Urothelium cell line (cell line): ENCODE results near the gene CCR4.
"Not testable (repeated sequence)": the region's sequence is repeated elsewhere in the genome, so short reads cannot be mapped to it uniquely, and the experiment has no call there.

Source experiments
- DNase-seq: peaks from one replicate; pipeline ENCODE4 v3.0.0; 2011; ENCODE audit warnings: low spot score, mixed read lengths
- FAIRE-seq: peaks from 2 replicates; lab custom pipeline; 2011; peaks lifted over from hg19 to GRCh38; lab: Jason Lieb, UNC

Gene CCR4

DNA sequence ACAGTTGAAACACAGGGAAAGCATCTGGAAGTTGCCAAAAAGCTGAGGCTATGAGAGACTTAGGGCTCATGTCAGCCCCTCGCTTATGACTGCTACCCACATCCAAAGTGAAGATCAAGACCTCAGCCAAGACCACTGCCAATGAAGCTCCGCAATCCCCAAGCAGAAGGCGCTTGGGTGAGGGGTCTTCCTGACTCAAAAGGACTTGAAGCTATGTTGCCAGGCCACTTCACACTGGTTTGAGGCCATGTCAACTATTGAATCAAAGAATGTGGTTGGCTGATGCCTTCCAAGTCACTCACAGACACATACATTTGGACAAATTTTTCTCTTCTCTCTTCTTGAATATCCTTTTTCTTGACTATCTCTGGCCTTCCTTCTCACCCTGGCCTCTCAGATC, 928 bp upstream of the CCR4 start:
- FAIRE-seq: no peak
- DNase-seq: no peak

- FAIRE-seq: no peak
- no peak for DNase-seq
Measured at GRCh38 chr3:32952369-32953077, 1.1 kb downstream of the CCR4 start.

DNA sequence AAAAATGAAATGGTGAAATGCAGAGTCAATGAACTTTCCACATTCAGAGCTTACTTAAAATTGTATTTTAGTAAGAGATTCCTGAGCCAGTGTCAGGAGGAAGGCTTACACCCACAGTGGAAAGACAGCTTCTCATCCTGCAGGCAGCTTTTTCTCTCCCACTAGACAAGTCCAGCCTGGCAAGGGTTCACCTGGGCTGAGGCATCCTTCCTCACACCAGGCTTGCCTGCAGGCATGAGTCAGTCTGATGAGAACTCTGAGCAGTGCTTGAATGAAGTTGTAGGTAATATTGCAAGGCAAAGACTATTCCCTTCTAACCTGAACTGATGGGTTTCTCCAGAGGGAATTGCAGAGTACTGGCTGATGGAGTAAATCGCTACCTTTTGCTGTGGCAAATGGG, 3.1 kb downstream of the CCR4 start:
- DNase-seq (no peak), FAIRE-seq (no peak)

DNA sequence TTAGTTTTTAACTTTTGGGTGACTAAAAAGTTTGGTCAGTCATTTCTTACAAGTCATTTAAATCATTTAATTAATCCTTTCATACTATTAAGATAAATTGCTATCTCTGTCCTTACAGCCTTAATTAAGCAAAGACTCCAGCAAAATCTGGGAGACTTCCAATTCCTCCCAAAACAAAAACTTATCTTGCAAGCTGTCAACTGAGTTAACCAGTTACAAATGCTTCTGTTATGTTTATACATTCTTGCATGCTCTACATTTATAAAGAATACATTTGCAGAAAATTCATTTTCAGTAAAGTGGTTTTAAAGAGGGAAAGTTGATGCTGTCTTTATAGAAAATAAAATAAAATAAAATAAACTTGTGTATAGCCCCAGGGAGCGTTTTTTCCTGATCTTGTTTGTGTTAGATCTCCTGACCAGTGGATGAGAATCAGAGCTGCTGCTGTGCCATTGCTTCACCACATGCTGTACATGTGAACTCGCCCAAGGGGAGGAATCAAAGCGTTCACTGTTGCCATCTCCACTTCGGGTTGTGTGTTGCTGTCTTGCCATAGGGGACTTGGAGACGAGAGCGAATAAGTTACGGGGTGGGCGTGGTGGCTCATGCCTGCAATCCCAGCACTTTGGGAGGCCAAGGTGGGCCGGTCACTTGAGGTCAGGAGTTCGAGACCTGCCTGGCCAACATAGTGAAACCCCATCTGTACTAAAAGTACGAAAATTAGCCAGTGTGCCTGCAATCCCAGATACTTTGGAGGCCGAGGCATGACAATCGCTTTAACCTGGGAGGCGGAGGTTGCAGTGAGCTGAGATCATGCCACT, 5.5 kb downstream of the CCR4 start:
- DNase-seq: no peak
- FAIRE-seq: no peak

DNA sequence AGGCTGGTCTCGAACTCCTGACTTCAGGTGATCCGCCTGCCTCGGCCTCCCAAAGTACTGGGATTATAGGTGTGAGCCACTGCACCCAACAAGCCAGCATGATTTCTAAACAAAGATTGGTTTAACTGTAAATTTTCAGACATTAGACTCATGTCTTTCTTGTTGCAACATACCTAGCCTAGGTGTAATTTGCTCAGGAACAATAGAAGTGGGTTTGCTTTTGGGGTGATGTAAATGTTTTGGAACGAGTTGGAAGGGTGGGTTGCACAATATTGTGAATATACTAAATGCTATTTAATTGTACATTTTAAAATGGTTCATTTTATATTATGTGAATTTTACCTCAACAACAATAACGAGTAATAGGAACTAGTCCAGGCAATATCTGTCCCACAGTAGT, 7.1 kb downstream of the CCR4 start:
- DNase-seq (no peak), FAIRE-seq (no peak)

DNA sequence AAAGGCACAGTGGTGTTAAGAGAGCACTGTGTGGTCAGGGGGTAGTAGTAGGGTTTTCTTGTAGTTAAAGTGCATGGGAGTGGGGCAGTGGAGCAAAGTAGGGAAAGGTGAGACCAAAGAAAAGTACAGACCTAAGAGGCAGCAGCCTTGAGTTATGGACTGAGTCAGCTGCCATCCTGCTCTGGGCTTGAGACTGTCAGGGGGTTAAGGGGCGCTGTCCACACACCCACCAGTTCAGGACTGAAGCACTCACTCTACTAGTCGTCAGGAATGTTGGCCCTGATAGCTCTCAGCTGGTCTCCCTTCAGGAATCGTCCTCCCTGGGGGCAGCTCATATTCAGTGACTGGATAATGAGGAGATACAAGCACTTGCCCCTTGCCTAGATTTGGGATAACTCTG, 7.9 kb downstream of the CCR4 start:
- DNase-seq (no peak), FAIRE-seq (no peak)

DNA sequence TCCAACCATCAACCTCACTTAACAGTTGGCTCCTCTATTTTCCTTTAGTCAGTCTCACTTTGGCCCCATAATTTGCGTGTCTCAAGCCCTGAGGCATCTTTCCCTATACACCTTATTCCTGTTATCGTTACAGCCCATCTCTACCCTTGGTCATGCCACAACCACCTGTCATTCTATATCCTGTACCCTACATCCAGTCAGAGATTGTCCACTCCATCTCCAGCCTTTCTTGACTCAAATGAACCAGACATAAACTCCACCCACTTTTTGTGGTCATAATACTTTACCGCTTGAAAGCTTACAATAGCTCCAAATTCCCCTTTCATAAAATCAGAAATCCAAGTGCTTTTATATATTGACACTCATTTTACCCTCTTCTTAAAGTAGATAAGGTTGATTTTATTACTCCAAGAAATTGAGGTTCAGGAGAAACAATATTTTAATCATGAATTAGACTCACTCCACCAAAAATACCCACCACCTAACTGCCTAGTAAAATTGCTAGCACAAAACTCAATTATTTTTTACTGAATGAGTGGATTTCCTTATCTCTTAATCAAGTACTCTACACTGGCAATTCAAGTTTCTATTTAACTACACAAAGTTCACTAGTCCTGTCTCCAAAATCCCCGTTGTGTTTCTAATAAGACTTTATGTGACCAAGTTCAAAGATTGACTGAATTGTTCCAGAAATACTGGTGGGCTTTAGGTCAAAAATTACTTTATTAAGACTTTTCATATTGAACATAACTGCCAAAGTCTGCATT, 9.1 kb downstream of the CCR4 start:
- FAIRE-seq (no peak), DNase-seq (no peak)

GRCh38 chr3:32961189-32961715, 9.8 kb downstream of the CCR4 start:
- DNase-seq (no peak), FAIRE-seq (no peak)

- FAIRE-seq: no peak
- DNase-seq: no peak
Measured at GRCh38 chr3:32963871-32964270, 12.4 kb downstream of the CCR4 start.

DNA sequence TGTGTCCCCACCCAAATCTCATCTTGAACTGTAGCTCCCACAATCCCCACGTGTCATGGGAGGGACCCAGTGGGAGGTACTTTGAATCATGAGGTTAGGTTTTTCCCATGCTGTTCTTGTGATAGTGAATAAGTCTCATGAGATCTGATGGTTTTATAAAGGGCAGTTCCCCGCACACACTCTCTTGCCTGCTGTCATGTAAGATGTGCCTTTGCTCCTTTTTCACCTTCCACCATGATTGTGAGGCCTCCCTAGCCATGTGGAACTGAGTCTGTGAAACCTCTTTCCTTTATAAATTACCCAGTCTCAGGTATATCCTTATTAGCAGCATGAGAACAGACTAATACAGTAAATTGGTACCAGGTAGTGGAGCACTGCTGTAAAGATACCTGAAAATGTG, 13.3 kb downstream of the CCR4 start:
- not testable (repeated sequence) for FAIRE-seq, DNase-seq

DNA sequence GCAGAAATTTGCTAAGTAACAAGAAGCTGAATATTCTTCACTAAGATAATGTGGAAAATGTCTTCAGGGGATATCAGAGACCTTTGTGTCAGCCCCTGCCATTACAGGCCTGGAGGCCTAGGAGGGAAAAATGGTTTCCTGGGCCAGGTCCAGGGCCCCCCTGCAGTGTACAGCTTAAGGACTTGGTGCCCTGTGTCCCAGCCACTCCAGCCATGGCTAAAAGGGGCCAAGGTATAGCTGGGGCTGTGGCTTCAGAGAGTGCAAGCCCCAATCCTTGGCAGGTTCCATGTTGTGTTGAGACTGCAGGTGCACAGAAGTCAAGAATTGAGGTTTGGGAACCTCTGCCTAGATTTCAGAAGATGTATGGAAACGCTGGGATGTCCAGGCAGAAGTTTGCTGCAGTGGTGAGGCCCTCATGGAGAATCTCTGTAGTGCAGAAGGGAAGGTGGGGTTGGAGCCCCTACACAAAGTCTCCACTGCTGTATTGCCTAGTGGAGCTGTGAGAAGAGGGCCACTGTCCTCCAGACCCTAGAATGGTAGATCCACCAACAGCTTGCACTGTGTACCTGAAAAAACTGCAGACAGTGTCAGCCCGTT, 14.3 kb downstream of the CCR4 start:
- DNase-seq, FAIRE-seq: not testable (repeated sequence)

- not testable (repeated sequence) for DNase-seq, FAIRE-seq
Measured at GRCh38 chr3:32966627-32967026, 15.2 kb downstream of the CCR4 start.

GRCh38 chr3:32968166-32968919, 16.9 kb downstream of the CCR4 start:
- no peak for DNase-seq
- no peak for FAIRE-seq

- no peak for DNase-seq
- no peak for FAIRE-seq
Measured at GRCh38 chr3:32968920-32969389, 17.5 kb downstream of the CCR4 start.

GRCh38 chr3:32969656-32970055, 18.2 kb downstream of the CCR4 start:
- no peak for FAIRE-seq
- DNase-seq: no peak

GRCh38 chr3:32971291-32971690, 19.8 kb downstream of the CCR4 start:
- FAIRE-seq: not testable (repeated sequence)

GRCh38 chr3:32972482-32973146, 21.2 kb downstream of the CCR4 start:
- no peak for FAIRE-seq

More at GRCh38 chr3:32971291-32971690, 19.8 kb downstream of the CCR4 start:
- DNase-seq: not testable (repeated sequence)

DNA sequence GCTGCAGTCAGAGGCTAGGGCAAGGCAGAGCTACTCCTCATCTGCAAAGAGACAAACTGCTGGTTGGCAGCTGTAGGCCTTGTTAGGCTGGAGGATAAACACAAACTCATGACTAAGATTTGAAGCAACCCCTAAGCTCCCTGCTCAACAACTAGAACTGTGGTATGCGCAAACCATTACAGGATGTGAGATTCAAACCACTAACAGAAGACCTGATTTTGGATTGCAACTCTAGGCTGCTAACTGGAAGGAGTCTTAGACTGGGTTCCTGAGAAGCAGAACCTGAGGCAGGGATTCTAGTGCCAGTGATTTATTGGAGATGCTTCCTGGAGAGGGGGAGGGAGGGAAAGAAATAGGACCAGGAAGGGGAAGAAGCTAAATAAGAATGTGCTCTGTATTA, 22.5 kb downstream of the CCR4 start:
- no peak for FAIRE-seq
- DNase-seq: no peak

More at GRCh38 chr3:32972482-32973146, 21.2 kb downstream of the CCR4 start:
- DNase-seq: no peak

GRCh38 chr3:32975891-32976595, 24.6 kb downstream of the CCR4 start:
- DNase-seq (no peak), FAIRE-seq (no peak)
